ENCODE results near the gene YPEL2. TPM values are rescaled to one million over a fixed set of nuclear protein-coding genes. Genes with fewer than 3 reads are reported as not detected.
"Not testable (repeated sequence)": the region's sequence is repeated elsewhere in the genome, so short reads cannot be mapped to it uniquely, and the experiment has no call there.

The YPEL2 gene
- total RNA-seq, 2 donors from 2014 or later = 11.6 to 20.0 TPM

GRCh38 chr17:59311521-59311920 lies 19.9 kb upstream of the YPEL2 start:
- not testable (repeated sequence) for H3K36me3 Mint-ChIP-seq (ENCODE audit: low read depth); H3K9me3 Mint-ChIP-seq; H3K4me1 Mint-ChIP-seq; H3K27ac Mint-ChIP-seq; H3K4me3 Mint-ChIP-seq; ATAC-seq (replicated peaks); H3K27me3 Mint-ChIP-seq

- H3K27ac Mint-ChIP-seq = no peak overlapping the region
- H3K36me3 Mint-ChIP-seq (ENCODE audit: low read depth) = no peaks in the 10 kb centered on the region
- no peak overlapping the region for H3K4me3 Mint-ChIP-seq
- H3K9me3 Mint-ChIP-seq = no peaks in the 10 kb centered on the region
- ATAC-seq (replicated peaks) = no peak
- H3K27me3 Mint-ChIP-seq = no peaks in the 10 kb centered on the region
- no peaks in the 10 kb centered on the region for H3K4me1 Mint-ChIP-seq
These were observed 15.6 kb upstream of the YPEL2 start for GRCh38 chr17:59315866-59316265.

DNA sequence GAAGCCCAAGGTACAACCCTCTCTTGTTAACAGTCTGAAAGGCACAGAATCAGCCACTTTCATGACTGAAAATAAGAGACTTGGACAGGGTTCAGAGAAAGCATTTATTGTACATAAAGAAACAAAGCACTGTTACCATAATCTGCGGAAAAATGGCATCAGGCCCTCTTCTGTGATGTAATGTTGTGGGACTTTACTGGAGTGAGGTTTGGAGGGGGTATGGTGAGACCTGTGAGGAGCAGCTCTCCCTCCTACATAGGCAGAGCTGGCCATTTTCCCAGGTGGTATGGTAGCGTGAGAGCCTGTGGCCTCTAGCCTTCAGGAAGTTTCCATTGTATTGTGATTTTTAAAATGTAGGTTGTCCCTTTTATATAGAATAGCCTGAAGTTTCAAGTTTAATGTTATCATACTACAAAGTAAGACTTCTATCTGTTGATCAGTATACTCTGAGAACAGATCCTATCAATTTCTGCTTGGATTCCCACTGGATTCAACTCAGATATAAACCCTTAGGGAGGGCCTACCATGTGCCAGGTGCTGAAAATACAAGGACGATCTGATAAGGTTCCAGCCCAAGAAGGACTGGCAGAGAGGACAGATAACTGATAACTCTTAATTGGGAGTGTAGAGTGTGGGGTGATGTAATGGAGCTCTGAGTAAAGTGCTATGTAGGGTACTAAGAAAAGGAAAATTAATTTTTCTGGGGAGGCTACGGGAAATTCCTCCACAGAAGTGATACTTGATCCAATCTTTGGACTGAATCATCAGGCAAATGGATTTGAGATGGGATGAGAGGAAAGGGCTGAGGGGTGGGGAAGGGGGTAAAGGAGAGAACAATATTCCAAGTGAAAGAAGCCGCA lies 4.1 kb upstream of the YPEL2 start:
- no peak for ATAC-seq (replicated peaks)
- Mint-ChIP-seq H3K27me3 (no peaks in the 10 kb centered on the region), H3K36me3 (ENCODE audit: low read depth) (no peaks in the 10 kb centered on the region), H3K4me1 (peaks cover 28% of the 10 kb centered on the region), H3K27ac (peak overlapping the region; percentile 80), H3K4me3 (no peak overlapping the region), H3K9me3 (no peaks in the 10 kb centered on the region)

- ATAC-seq (replicated peaks) = no peak
- Mint-ChIP-seq H3K4me1 (peaks cover 30% of the 10 kb centered on the region), H3K9me3 (no peaks in the 10 kb centered on the region), H3K27me3 (no peaks in the 10 kb centered on the region), H3K27ac (peak overlapping the region; percentile 80), H3K36me3 (ENCODE audit: low read depth) (no peaks in the 10 kb centered on the region), H3K4me3 (no peak overlapping the region)
These were observed 3.5 kb upstream of the YPEL2 start for GRCh38 chr17:59327981-59328290.

- Mint-ChIP-seq H3K4me3 (no peak overlapping the region), H3K27ac (peak overlapping the region; percentile 80), H3K4me1 (peaks cover 33% of the 10 kb centered on the region), H3K9me3 (no peaks in the 10 kb centered on the region), H3K27me3 (no peaks in the 10 kb centered on the region), H3K36me3 (ENCODE audit: low read depth) (no peaks in the 10 kb centered on the region)
- ATAC-seq (replicated peaks) = no peak
These were observed 2.9 kb upstream of the YPEL2 start for GRCh38 chr17:59328601-59329000.

GRCh38 chr17:59329176-59330052 lies 2.0 kb upstream of the YPEL2 start:
- Mint-ChIP-seq H3K27ac (peak overlapping the region; percentile 80), H3K9me3 (no peaks in the 10 kb centered on the region), H3K4me1 (peaks cover 33% of the 10 kb centered on the region), H3K4me3 (peak overlapping the region; percentile 66), H3K36me3 (ENCODE audit: low read depth) (no peaks in the 10 kb centered on the region), H3K27me3 (no peaks in the 10 kb centered on the region)
- peak; percentile 51 for ATAC-seq (replicated peaks)

- ATAC-seq (replicated peaks) = peak; percentile 21
- no peaks in the 10 kb centered on the region for H3K9me3 Mint-ChIP-seq
- H3K4me3 Mint-ChIP-seq = peak overlapping the region; percentile 66
- peaks cover 33% of the 10 kb centered on the region for H3K4me1 Mint-ChIP-seq
- no peaks in the 10 kb centered on the region for H3K27me3 Mint-ChIP-seq
- H3K36me3 Mint-ChIP-seq (ENCODE audit: low read depth) = no peaks in the 10 kb centered on the region
- peak overlapping the region; percentile 80 for H3K27ac Mint-ChIP-seq
These were observed 1.2 kb upstream of the YPEL2 start for GRCh38 chr17:59330053-59330942.

DNA sequence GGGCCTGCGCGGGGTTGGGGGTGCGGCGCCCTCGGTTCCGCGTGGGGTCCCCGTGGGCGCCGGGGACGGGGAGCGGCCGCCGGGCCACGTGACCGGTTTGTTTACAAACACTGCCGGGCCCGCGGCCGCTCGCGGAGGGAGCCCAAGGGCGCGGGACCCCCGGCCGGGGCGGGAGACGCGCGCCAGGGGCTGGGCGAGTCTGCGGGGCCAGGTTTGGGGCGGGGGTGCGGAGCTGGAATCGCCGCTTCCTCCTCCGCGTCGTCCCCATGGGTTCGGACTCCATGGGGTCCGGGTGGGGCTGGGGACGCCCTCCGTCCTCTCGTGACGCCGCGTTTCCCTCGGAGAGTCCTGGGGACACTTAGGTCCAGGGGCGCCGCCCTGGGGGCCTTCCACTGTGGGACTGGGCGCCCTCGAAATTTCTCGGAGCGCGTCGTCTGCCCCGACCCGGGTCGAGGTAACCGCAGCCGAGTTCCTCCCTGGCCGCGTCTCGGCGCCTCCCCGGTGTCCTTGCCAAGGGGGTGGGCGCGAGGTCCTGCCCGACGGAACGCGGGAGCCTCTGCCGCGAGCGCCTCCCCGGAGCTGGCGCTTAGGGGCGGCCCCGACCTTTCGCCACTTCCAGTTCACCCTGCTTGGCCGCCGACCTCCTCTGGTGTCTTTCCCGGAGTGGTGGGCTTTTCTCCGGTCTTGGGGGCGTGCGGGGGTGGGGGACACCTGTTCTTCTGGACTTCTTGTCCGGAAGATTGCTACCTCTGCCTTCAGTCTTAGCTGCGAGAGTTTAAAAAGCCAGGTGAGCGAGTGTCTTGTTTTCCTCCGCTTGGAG lies 684 bp downstream of the YPEL2 start:
- peaks cover 33% of the 10 kb centered on the region for H3K4me1 Mint-ChIP-seq
- ATAC-seq (replicated peaks) = peak; percentile 33
- no peaks in the 10 kb centered on the region for H3K27me3 Mint-ChIP-seq

DNA sequence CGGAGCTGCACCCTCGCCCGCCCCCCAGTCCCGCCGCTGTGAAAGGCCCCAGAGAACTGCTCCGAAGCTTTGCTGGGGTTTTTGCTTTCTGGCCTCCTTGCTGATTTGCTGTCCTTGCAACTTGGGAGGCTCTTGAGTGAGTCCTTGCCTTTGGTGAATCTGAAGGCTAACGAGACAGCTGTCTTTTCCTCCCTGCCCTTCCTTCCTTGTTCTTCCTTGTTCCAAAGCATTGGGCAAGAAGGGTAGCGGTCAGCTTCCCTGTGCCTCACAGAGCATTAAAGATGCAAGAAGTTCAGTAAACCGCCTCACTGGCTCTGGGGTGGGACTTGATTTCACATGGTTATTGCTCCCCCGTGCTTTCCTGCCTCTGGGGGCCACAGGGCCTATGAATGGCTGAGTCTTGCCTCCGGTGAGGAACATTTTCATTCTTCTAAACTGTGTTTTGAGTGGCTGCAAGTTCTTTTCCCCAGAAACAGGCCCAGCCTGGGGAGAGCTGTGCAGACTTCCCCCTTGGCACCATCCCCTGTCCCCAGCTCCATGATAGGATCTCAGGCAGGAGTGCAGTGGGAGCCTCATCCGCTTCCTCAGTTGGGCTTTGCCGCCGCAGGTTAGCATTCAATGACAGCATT lies 1.4 kb downstream of the YPEL2 start:
- no peak for ATAC-seq (replicated peaks)
- Mint-ChIP-seq H3K27me3 (no peaks in the 10 kb centered on the region), H3K36me3 (ENCODE audit: low read depth) (no peaks in the 10 kb centered on the region), H3K4me3 (peak overlapping the region; percentile 90), H3K9me3 (no peaks in the 10 kb centered on the region), H3K27ac (peak overlapping the region; percentile 82), H3K4me1 (peaks cover 28% of the 10 kb centered on the region)

More for the DNA sequence above, 684 bp downstream of the YPEL2 start:
- H3K27ac Mint-ChIP-seq = peak overlapping the region; percentile 82
- H3K9me3 Mint-ChIP-seq = no peaks in the 10 kb centered on the region
- H3K36me3 Mint-ChIP-seq (ENCODE audit: low read depth) = no peaks in the 10 kb centered on the region
- H3K4me3 Mint-ChIP-seq = peak overlapping the region; percentile 90

- Mint-ChIP-seq H3K9me3 (no peaks in the 10 kb centered on the region), H3K4me1 (peaks cover 24% of the 10 kb centered on the region), H3K27me3 (no peaks in the 10 kb centered on the region), H3K36me3 (ENCODE audit: low read depth) (no peaks in the 10 kb centered on the region), H3K4me3 (peak overlapping the region; percentile 90), H3K27ac (no peak overlapping the region)
- no peak for ATAC-seq (replicated peaks)
These were observed 2.4 kb downstream of the YPEL2 start for GRCh38 chr17:59333836-59334235.

DNA sequence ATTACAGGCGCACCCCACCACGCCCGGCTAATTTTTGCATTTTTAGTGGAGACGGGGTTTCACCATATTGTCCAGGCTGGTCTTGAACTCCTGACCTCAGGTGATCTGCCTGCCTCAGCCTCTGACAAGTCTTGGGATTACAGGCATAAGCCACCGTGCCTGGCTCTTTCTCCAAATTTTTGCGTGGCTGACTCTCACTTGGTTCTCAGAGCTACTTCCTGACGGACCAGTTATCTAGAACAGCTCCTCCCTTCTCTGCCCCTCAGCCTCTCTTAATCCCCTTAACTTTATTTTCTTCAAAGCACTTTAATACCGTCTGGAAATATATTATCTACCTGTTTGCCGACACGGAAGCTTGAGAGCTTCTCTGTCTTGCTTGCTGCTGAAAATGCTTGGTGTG lies 4.2 kb downstream of the YPEL2 start:
- H3K27me3 Mint-ChIP-seq = no peaks in the 10 kb centered on the region

DNA sequence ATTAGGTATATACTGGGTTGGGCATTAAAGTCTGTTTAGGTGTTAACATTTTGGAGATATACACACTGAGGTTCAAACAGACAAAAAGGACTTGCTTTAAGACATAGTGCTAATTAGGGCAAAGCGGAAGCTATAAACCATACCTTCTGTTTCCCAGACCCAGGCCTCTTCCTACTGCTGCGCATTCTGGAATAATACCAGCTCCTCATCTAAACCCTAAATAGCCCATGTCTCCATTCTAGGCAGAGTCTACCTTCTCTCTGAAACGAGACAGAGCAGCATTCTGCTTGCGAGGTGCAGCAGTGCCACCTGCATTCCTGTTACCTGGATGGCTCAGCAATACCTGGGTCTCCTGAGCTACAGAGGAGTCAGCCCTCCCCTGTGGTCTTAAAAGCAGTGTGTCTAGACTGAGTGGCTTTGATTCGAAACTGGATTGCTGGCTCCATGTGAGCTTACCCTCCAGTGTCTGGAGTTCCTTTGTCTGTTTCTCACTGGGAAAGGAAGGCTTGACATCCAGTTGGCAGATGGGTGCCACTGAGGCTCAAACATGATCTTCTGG lies 6.4 kb downstream of the YPEL2 start:
- H3K9me3 Mint-ChIP-seq = no peaks in the 10 kb centered on the region
- no peaks in the 10 kb centered on the region for H3K27me3 Mint-ChIP-seq
- H3K4me3 Mint-ChIP-seq = no peak overlapping the region
- H3K27ac Mint-ChIP-seq = no peak overlapping the region
- H3K4me1 Mint-ChIP-seq = peaks cover 21% of the 10 kb centered on the region
- ATAC-seq (replicated peaks) = no peak
- no peaks in the 10 kb centered on the region for H3K36me3 Mint-ChIP-seq (ENCODE audit: low read depth)

More for the DNA sequence above, 4.2 kb downstream of the YPEL2 start:
- ATAC-seq (replicated peaks) = no peak
- no peaks in the 10 kb centered on the region for H3K9me3 Mint-ChIP-seq
- no peak overlapping the region for H3K4me3 Mint-ChIP-seq
- no peaks in the 10 kb centered on the region for H3K36me3 Mint-ChIP-seq (ENCODE audit: low read depth)
- peak overlapping the region; percentile 15 for H3K27ac Mint-ChIP-seq
- peaks cover 11% of the 10 kb centered on the region for H3K4me1 Mint-ChIP-seq

- Mint-ChIP-seq H3K27ac (no peak overlapping the region), H3K4me1 (peaks cover 23% of the 10 kb centered on the region), H3K36me3 (ENCODE audit: low read depth) (no peaks in the 10 kb centered on the region), H3K4me3 (no peak overlapping the region), H3K9me3 (no peaks in the 10 kb centered on the region), H3K27me3 (no peaks in the 10 kb centered on the region)
- ATAC-seq (replicated peaks) = no peak
These were observed 7.0 kb downstream of the YPEL2 start for GRCh38 chr17:59338498-59338897.
